HepG2 (cell line): ENCODE data around the gene KIN. TPM values are rescaled to one million over a fixed set of nuclear protein-coding genes. Genes with fewer than 3 reads are reported as not detected.

Source experiments
- ATF7-NPFF ChIP-seq: sonication (generic); formaldehyde crosslinking; IDR thresholded peaks from 2 replicates; pipeline ENCODE4 v1.8.1; 2023; ENCODE audit warnings: mild to moderate bottlenecking, low read depth, missing genetic modification reagents, moderate library complexity
- CC2D1A ChIP-seq: sonication (generic); formaldehyde crosslinking; IDR thresholded peaks from 2 replicates; pipeline ENCODE4 v1.8.1; 2023; ENCODE audit warnings: mild to moderate bottlenecking, missing genetic modification reagents
- ERF ChIP-seq: IDR thresholded peaks from 2 replicates; pipeline ENCODE4 v1.6.1; 2018; ENCODE audit warnings: missing biosample characterization, missing genetic modification reagents
- FIP1L1 ChIP-seq: fragments of 200-400 bp; formaldehyde crosslinking; IDR thresholded peaks from 2 replicates; pipeline ENCODE4 v1.6.1; 2018; ENCODE audit warnings: low read depth, mild to moderate bottlenecking, low read length, moderate library complexity, borderline replicate concordance; ENCODE audit not compliant: insufficient read depth
- GATAD1 ChIP-seq: IDR thresholded peaks from 2 replicates; pipeline ENCODE4 v1.6.1; 2016; ENCODE audit warnings: missing genetic modification reagents, missing compliant biosample characterization
- GTF2F1 ChIP-seq: fragments of 150-350 bp; IDR thresholded peaks from 2 replicates; pipeline ENCODE4 v1.6.1; 2014; ENCODE audit warnings: low read length
- HNRNPH1 ChIP-seq: fragments of 200-400 bp; formaldehyde crosslinking; optimal IDR thresholded peaks from 2 replicates; pipeline ENCODE3; 2017; ENCODE audit warnings: mild to moderate bottlenecking, low read depth, low read length
- JUNB ChIP-seq: sonication (generic); formaldehyde crosslinking; IDR thresholded peaks from 2 replicates; pipeline ENCODE4 v1.8.0; 2022; ENCODE audit warnings: missing genetic modification reagents, mild to moderate bottlenecking, borderline replicate concordance
- LCORL ChIP-seq, 2 experiments: fragments of 450-650 bp in 1 of 2; sonication (generic) in 1 of 2; formaldehyde crosslinking in 1 of 2; IDR thresholded peaks; 2 replicates each; pipeline versions ENCODE4 v1.5.0 to v1.6.1; 2017 to 2020; ENCODE audit warnings: antibody characterized with exemption in 1 of 2, missing genetic modification reagents in 1 of 2
- NONO ChIP-seq, 2 experiments: fragments of 450-650 bp in 1 of 2; sonication (generic) in 1 of 2; formaldehyde crosslinking in 1 of 2; IDR thresholded peaks in 1 of 2; conservative IDR thresholded peaks in 1 of 2; 2 replicates each; pipeline versions ENCODE4 v1.6.1 to v1.8.0; 2017 to 2022; ENCODE audit warnings: mild to moderate bottlenecking in 1 of 2, missing genetic modification reagents in 1 of 2, moderate library complexity in 1 of 2
- PTBP1 ChIP-seq: fragments of 200-400 bp; formaldehyde crosslinking; IDR thresholded peaks from 2 replicates; pipeline ENCODE4 v1.6.1; 2018; ENCODE audit warnings: low read length, low read depth; ENCODE audit not compliant: poor library complexity, severe bottlenecking
- SIN3A ChIP-seq: IDR thresholded peaks from 2 replicates; pipeline ENCODE4 v1.6.1; 2011; ENCODE audit warnings: low read depth, mild to moderate bottlenecking, control low read depth, low read length, borderline replicate concordance
- SIN3B ChIP-seq: fragments of 150-350 bp; IDR thresholded peaks from 2 replicates; pipeline ENCODE4 v1.6.1; 2014; ENCODE audit warnings: low read length
- SP4 ChIP-seq: sonication (generic); formaldehyde crosslinking; IDR thresholded peaks from 2 replicates; pipeline ENCODE4 v1.8.1; 2023; ENCODE audit warnings: mild to moderate bottlenecking, missing genetic modification reagents
- SRY ChIP-seq: sonication (generic); formaldehyde crosslinking; IDR thresholded peaks from 2 replicates; pipeline ENCODE4 v1.8.0; 2022; ENCODE audit warnings: mild to moderate bottlenecking, missing genetic modification reagents
- SSRP1 ChIP-seq: IDR thresholded peaks from 2 replicates; pipeline ENCODE4 v1.6.1; 2016; ENCODE audit warnings: control low read depth
- ZBTB43 ChIP-seq: sonication (generic); formaldehyde crosslinking; conservative IDR thresholded peaks from 2 replicates; pipeline ENCODE4 v1.4.0; 2020; ENCODE audit warnings: missing genetic modification reagents
- ZNF224 ChIP-seq: sonication (generic); formaldehyde crosslinking; IDR thresholded peaks from 2 replicates; pipeline ENCODE4 v1.5.0; 2020; ENCODE audit warnings: mild to moderate bottlenecking, missing genetic modification reagents
- ZNF230 ChIP-seq: sonication (generic); formaldehyde crosslinking; IDR thresholded peaks from 2 replicates; pipeline ENCODE4 v1.4.0; 2020; ENCODE audit warnings: mild to moderate bottlenecking, missing genetic modification reagents
- ZNF430 ChIP-seq: sonication (generic); formaldehyde crosslinking; IDR thresholded peaks from 2 replicates; pipeline ENCODE4 v1.9.0; 2021; ENCODE audit warnings: mild to moderate bottlenecking, missing genetic modification reagents
- ZNF615 ChIP-seq: sonication (generic); formaldehyde crosslinking; IDR thresholded peaks from 2 replicates; pipeline ENCODE4 v1.5.0; 2020; ENCODE audit warnings: mild to moderate bottlenecking, missing genetic modification reagents, borderline replicate concordance
- ZNF678 ChIP-seq: sonication (generic); formaldehyde crosslinking; IDR thresholded peaks from 2 replicates; pipeline ENCODE4 v1.4.0; 2020; ENCODE audit warnings: mild to moderate bottlenecking, missing genetic modification reagents
- ZNF691 ChIP-seq: sonication (generic); formaldehyde crosslinking; IDR thresholded peaks from 2 replicates; pipeline ENCODE4 v1.4.0; 2020; ENCODE audit warnings: missing genetic modification reagents, low read depth, mild to moderate bottlenecking, borderline replicate concordance
- ZSCAN31 ChIP-seq: sonication (generic); formaldehyde crosslinking; IDR thresholded peaks from 2 replicates; pipeline ENCODE4 v1.5.0; 2020; ENCODE audit warnings: low read depth, mild to moderate bottlenecking, missing genetic modification reagents
- polyA plus RNA-seq, 8 experiments: library from polyadenylated mRNA; depleted of rRNA in 3 of 8; stranded (reverse) in 7 of 8; unstranded in 1 of 8; fragments of >200 nt; fragmentation: Illumina TruSeq in 4 of 8; extraction: Trizol in 4 of 8; gene quantifications; 2 replicates each; pipeline versions ENCODE4 v1.2.1 to v1.2.3, GENCODE V29; 2011 to 2016; ENCODE audit warnings: low read depth in 4 of 8, missing spikeins in 1 of 8, mixed read lengths in 1 of 8; ENCODE audit not compliant: insufficient read depth in 1 of 8
- total RNA-seq, 5 experiments: library from RNA; depleted of rRNA; stranded (reverse); fragments of >200 nt; fragmentation: Illumina TruSeq; extraction: Trizol; gene quantifications; 2 replicates each; pipeline ENCODE4 v1.2.3, GENCODE V29; 2016; ENCODE audit warnings: low read depth in 1 of 5
- TF ChIP-seq, protein P1 (sequence below): sonication (generic); formaldehyde crosslinking; IDR thresholded peaks from 2 replicates; pipeline ENCODE4 v1.4.0; 2020; ENCODE audit warnings: mild to moderate bottlenecking, missing genetic modification reagents
- TF ChIP-seq, protein P2 (sequence below): sonication (generic); formaldehyde crosslinking; IDR thresholded peaks from 2 replicates; pipeline ENCODE4 v1.4.0; 2020; ENCODE audit warnings: mild to moderate bottlenecking, missing genetic modification reagents, borderline replicate concordance

Gene KIN
- total and polyA plus RNA-seq, 2 of the 13 experiments (the other 11 are each of a cell fraction or from before 2014, with no cell fraction given): 4.9 to 23.2 TPM

- TF ChIP-seq ZNF691 (CRISPR knock-in tag) (peak; percentile 91), ZNF678 (CRISPR knock-in tag) (peak; percentile 74; the same call in 1 of the 2 replicates), SIN3B (peak; percentile 83), GATAD1 (CRISPR knock-in tag) (peak; percentile 96), ZNF230 (CRISPR knock-in tag) (peak; percentile 88; the same call in 1 of the 2 replicates), ATF7-NPFF (CRISPR knock-in tag) (peak; percentile 34; the same call in 1 of the 2 replicates), PTBP1 (no peak), CC2D1A (CRISPR knock-in tag) (no peak), FIP1L1 (no peak), ERF (CRISPR knock-in tag) (peak; percentile 87), ZNF224 (CRISPR knock-in tag) (peak; percentile 74; the same call in 1 of the 2 replicates), SRY (no peak; the same call in 1 of the 2 replicates), ZNF615 (CRISPR knock-in tag) (no peak), SSRP1 (CRISPR knock-in tag) (peak; percentile 41; the same call in 1 of the 2 replicates), ZSCAN31 (CRISPR knock-in tag) (0 out of 2 replicates have a peak, but pooled peaks have one; percentile 70), HNRNPH1 (no peak), ZNF430 (CRISPR knock-in tag) (peak; percentile 75), GTF2F1 (no peak), LCORL (IDR thresholded peaks at IDR 0.05) (no peak), LCORL (CRISPR knock-in tag; IDR thresholded peaks at IDR 0.05) (peak; percentile 83), SP4 (CRISPR knock-in tag) (peak; percentile 94), JUNB (CRISPR knock-in tag) (no peak), NONO (IDR thresholded peaks at IDR 0.05) (no peak), NONO (CRISPR knock-in tag; conservative IDR thresholded peaks at IDR 0.05) (peak; percentile 98), ZBTB43 (no peak), SIN3A (peak; percentile 95; the same call in 1 of the 2 replicates)
- TF ChIP-seq, protein P1, sequence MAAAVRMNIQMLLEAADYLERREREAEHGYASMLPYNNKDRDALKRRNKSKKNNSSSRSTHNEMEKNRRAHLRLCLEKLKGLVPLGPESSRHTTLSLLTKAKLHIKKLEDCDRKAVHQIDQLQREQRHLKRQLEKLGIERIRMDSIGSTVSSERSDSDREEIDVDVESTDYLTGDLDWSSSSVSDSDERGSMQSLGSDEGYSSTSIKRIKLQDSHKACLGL (CRISPR knock-in tag): peak; percentile 88
- TF ChIP-seq, protein P2, sequence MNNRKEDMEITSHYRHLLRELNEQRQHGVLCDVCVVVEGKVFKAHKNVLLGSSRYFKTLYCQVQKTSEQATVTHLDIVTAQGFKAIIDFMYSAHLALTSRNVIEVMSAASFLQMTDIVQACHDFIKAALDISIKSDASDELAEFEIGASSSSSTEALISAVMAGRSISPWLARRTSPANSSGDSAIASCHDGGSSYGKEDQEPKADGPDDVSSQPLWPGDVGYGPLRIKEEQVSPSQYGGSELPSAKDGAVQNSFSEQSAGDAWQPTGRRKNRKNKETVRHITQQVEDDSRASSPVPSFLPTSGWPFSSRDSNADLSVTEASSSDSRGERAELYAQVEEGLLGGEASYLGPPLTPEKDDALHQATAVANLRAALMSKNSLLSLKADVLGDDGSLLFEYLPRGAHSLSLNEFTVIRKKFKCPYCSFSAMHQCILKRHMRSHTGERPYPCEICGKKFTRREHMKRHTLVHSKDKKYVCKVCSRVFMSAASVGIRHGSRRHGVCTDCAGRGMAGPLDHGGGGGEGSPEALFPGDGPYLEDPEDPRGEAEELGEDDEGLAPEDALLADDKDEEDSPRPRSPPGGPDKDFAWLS (CRISPR knock-in tag): no peak
Observed at GRCh38 chr10:7818295-7819120, 30.7 kb upstream of the KIN start, which contains the start of gene TAF3 (continued).
